GM19438 (cell line): ENCODE data around the gene ZNF419.
"Not testable (repeated sequence)": the region's sequence is repeated elsewhere in the genome, so short reads cannot be mapped to it uniquely, and the experiment has no call there.

Experiments used
- ATAC-seq: cut with Tn5 transposase; IDR thresholded peaks from one replicate; pipeline ENCODE4 v1.9.1; 2021; ENCODE audit warnings: low read depth; ENCODE audit not compliant: unreplicated experiment

ZNF419 gene

DNA sequence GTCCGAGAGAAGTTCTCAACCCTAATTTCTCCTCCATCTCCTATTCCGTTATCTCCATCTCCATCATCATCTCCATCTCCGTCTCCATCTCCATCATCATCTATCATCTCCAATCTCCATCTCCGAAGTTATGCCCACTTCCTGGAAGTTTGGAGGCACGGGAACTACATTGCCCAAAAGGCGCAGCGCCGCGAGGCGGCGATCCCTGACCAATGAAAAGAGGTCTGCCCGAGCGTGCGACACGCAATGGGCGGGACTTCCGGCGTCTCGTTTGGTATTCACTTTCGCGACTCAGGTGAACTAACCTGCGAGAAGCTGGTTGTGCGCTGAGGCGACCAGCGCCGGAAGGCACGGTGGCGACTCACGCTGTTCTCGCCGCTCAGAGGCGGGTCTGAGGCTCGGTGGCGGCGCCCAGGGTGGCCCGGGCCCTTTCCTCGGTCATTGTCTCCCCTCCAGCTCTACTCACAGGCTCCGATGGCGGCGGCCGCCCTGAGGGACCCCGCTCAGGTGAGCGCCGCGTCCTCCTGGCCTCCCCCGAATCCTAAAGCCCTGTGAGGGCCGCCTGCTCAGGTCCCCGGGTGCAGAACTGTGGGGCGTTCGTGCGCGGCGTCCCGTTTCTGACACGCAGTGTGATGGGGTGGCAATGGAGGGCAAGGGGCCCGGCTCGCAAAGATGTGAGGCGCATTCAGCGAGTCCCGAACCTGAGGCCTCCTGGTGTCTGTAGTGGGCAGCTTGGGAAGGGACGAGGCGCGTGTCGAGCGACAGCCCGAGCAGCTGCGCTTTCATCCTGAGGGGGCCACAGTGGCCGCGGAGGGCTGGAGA lies at the start of gene ZNF419:
Gene ZNF419 (plus strand): TSS at position 274 of the 822 bp plus-strand sequence. CDS start 201 bp downstream, at position 475.
- peak; percentile 92 for ATAC-seq

DNA sequence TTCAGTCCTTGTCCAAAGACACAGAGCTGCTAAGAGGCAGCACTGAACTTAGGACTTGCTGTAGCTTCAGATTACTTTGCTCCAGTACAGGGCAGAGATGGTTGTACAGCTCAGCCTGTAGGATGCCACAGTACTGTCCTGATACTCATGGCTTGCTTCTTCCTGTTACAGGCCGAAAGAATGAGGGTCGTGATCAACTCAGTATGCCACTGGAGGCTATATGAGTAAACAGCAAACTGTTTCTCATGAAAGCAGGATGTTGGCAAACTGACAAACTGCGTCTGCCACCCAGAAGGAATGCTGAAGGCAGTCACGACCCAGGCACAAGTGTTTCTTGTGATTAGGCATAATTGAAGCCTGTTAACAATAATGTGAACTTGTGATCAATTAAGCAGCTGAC lies 49.6 kb upstream of the ZNF419 start:
- ATAC-seq: no peak

- no peak for ATAC-seq
Observed at GRCh38 chr19:57438925-57439324, 48.6 kb upstream of the ZNF419 start.

DNA sequence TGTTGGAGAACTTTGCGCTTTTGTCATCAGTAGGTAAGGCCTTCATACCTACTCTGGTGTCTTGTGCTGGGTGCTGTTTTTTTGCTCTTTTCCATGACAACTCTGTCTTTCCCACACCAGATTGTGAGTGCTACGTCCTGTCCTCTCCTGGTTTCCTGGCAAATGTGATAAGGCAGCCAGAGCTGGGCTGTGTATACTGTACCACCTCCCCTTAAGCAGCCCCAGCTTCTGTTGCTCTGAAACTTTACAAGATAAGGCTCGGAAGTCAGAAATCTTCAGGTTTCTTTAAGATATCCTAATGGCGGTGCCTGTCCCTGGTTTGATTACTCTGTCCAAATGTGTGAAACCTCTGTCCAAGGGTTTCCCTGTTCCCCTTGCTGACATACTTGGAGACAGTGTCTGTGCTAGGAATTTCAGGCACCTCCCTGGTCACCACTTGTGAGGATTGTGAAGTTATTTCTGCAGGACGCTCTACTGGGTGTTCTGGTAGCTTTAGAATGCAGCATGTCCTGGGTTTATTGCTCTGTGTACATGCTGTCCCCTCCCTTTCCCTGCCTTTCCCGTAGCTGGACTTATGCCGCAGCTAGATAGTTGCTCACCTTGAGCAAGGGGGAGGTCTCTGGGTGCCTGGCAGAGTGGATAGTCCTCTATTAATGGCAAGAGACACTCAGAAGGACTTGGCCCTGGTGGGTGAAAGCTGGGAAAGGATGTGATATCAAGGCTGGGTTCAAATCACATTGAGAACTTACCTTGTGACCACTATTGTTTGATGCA lies 45.4 kb upstream of the ZNF419 start:
- ATAC-seq: no peak

DNA sequence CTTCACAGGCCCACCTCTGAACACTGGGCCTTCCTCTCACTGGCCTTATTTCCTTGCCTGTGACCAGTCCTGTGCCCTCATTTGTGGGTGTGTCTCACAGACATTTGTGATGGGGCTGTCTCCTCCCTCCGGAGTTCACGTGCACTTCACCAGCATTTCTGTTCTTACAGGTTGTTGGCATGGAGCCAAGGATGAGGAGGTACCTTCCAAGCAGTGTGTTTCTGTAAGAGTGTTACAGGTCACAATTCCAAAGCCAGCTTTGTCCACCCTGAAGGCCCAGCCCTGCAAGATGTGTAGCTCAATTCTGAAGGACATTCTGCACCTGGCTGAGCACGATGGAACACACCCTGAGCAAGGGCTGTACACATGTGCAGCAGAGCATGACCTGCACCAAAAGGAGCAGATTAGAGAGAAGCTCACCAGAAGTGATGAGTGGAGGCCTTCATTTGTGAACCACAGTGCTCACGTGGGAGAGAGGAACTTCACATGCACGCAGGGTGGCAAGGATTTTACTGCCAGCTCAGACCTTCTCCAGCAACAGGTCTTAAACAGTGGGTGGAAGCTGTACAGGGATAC lies 44.3 kb upstream of the ZNF419 start:
- no peak for ATAC-seq

DNA sequence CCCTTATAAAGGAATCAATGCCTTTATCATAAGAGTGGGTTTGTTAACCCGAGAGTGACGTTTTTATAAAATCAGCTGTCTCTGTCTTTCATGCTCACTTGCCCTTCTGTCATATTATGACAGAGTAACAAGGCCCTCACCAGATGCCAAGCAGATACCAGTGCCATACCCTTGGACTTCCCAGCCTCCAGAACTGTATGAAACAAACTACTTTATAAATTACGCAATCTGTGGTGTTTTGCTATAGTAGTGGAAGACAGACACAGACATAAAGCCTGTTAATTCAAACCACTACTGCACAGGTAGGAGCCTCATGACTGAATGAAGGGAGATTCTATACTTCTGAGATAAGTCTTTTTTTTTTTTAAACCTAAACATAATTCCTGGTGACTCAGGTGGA lies 35.2 kb upstream of the ZNF419 start:
- ATAC-seq: no peak

GRCh38 chr19:57465680-57466381 lies 21.7 kb upstream of the ZNF419 start:
- ATAC-seq: no peak

DNA sequence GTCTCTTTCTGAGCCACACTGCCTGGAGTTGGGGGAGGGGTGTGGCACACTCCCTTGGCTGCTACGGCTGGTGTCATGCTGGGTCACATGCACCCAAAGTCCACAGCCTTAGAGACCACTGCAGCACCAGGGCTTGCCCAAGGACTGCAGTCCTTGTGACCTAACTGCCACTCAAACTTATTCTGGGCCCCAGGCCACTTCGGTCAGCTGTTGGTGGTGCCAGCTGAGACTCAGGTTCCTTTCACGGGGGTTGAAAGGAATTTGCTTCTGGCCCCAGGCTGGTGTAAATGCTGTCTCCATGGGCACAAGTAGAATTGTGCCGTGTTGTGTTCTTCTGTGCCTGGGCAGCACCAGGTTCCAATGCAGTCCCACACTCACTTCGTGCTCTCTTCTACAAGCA lies 21.1 kb upstream of the ZNF419 start:
- no peak for ATAC-seq

DNA sequence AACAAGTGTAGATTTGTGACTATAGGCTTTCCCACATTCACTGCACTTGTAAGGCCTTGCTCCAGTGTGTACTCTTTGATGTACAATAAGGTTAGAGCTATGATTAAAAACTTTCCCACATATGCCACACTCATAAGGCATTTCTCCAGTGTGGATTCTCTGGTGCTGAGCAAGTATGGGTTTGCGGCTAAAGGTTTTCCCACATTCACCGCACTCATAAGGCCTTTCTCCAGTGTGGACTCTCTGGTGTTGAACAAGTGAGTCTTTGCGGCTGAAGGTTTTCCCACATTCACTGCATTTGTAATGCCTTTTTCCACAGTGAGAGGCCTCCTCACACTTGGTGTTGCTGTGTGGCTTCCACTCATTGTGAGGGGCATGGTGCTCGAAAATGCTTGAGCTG lies 13.9 kb upstream of the ZNF419 start:
- ATAC-seq: no peak

DNA sequence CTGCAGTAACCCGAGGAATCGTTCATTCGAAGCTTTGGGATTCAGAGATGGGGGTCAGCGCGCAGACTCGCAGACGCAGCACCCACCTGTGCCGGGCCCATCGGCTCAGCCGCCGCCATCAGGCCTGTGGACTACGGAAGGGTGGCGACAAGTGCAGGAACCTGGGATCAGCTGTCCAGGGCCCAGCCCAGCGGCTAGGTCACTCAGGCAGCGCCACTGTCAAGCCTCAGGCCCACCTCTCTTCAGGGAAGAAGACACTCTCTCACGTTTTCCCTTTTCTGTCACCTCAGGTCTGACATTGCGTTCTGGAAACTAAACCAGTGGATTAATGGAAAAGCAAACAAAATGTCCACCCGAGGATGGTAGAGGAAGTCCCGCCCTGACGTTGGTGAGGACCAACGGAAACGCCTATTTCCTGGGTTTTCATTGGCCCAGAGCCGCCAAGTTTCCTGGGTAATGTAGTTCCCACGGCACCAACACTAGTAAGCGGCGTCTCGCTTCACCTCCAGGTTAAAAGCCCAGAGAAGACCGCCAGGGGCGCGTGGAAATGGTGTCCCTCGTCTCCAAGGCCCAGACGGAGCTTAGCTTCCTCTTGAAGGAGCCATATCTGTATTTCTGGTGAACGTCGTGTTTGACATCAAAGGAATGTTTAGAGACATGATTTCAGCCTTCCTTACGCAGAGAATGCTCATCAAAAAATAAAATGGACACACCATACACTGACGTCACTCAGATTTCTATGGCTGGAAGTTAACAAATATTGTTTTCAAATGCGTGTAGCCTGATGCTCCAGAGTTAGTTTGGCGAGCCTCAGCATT lies 10.2 kb upstream of the ZNF419 start, which contains the start of gene ZNF772:
Gene ZNF772 (minus strand): TSS at position 376 of the 818 bp plus-strand sequence. CDS start 257 bp downstream, at position 119.
- peak; percentile 77 for ATAC-seq

DNA sequence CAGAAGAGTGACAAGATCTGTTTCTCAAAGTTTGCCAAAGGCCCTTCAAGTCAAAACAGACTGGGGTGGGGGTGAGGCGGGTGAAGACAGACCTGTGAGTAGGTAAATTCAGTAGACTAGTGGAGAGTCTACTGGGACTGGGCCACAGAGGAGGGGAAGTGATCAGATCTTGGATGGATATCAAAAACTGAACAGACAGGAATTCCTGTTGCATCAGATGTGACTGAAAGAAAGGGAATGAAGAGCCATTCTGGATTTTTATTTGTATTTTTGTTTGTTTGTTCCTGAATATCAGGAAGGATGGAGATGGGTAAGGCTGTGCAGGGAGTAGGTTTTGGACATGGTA lies 722 bp downstream of the ZNF419 start:
- ATAC-seq: not testable (repeated sequence)

- ATAC-seq: not testable (repeated sequence)
Observed at GRCh38 chr19:57499332-57499679, 11.8 kb downstream of the ZNF419 start.

GRCh38 chr19:57499680-57500395 lies 12.3 kb downstream of the ZNF419 start, which contains the start of gene ZNF773:
ZNF773 (plus strand) TSS chr19:57499938; CDS start chr19:57500081, 143 bp downstream.
- ATAC-seq: peak; percentile 94

- not testable (repeated sequence) for ATAC-seq
Observed at GRCh38 chr19:57500400-57500799, 12.8 kb downstream of the ZNF419 start.

DNA sequence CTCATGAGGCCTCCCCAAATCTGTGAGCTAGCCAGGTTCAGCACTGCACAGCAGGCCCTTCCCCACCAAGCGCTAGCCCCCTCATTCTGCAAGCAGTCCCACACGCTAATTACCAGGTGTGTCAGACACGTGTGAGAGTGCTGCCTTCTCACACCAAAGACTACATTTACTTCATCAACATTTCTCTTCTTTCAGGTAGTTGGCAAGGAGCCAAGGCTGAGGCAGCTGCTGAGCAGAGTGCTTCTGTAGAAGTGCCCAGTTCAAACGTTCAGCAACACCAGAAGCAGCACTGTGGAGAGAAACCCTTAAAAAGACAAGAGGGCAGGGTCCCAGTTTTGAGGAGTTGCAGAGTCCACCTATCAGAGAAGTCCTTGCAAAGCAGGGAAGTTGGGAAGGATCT lies 18.6 kb downstream of the ZNF419 start:
- ATAC-seq: no peak

GRCh38 chr19:57511484-57511883 lies 23.9 kb downstream of the ZNF419 start:
- no peak for ATAC-seq

DNA sequence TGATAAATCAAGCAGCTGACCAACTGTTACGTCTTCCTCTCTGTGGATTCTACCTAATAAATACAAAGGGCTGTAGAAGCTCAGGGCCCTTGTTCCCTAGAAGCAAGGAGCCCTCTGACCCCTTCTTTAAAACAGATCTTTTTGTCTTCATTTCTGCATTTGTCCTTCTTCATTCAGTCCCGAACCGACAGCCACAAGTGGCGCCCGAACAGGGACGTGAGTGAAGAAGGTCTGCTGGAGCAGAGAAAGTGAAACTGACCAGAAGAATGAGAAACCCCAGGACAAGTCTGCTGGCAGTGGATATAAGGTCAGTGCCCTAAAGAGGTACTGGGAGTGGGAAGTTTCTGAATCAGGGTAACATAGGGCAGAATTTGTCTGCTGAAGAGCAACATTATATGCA lies 25.3 kb downstream of the ZNF419 start:
- no peak for ATAC-seq

DNA sequence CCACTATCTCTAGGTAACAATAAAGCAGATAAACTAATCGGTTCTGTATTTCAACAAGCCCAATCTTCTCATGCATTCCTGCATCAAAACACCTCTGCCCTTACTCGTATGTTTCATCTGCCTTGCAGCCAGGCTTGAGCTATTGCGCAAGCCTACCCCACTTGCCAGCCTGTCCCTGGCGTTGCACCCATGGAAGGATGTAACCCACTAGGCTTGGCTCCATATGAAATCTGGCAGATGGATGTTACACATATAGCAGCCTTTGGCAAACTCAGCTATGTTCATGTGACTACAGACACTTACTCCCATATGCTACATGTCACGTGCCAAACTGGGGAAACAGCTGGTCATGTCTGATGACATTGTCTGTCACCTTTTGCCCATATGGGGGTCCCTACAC lies 27.7 kb downstream of the ZNF419 start:
- ATAC-seq: no peak

GRCh38 chr19:57518021-57518420 lies 30.5 kb downstream of the ZNF419 start:
- ATAC-seq: not testable (repeated sequence)
